HG03439 (cell line): ENCODE results near the gene H3-3A.

Source experiments
- ATAC-seq: cut with Tn5 transposase; IDR thresholded peaks from one replicate; pipeline ENCODE4 v1.9.1; 2021; ENCODE audit warnings: mild to moderate bottlenecking, moderate library complexity; ENCODE audit not compliant: unreplicated experiment

H3-3A gene

GRCh38 chr1:226052061-226052460, 10.5 kb upstream of the H3-3A start:
- no peak for ATAC-seq

- no peak for ATAC-seq
Observed at GRCh38 chr1:226054519-226055327, 7.8 kb upstream of the H3-3A start.

- no peak for ATAC-seq
Observed at GRCh38 chr1:226059709-226060108, 2.8 kb upstream of the H3-3A start.

- ATAC-seq = no peak
Observed at GRCh38 chr1:226060427-226060826, 2.1 kb upstream of the H3-3A start.

GRCh38 chr1:226061068-226061840, 1.3 kb upstream of the H3-3A start:
- no peak for ATAC-seq

- ATAC-seq = peak; percentile 48
Observed at GRCh38 chr1:226061841-226062557, 517 bp upstream of the H3-3A start.

GRCh38 chr1:226063224-226063976, 884 bp downstream of the H3-3A start:
- ATAC-seq = peak; percentile 0

GRCh38 chr1:226063977-226064815, 1.7 kb downstream of the H3-3A start:
- ATAC-seq = no peak

GRCh38 chr1:226064816-226065248, 2.3 kb downstream of the H3-3A start:
- ATAC-seq = no peak

- no peak for ATAC-seq
Observed at GRCh38 chr1:226066415-226067078, 4.0 kb downstream of the H3-3A start.

GRCh38 chr1:226069811-226070489, 7.4 kb downstream of the H3-3A start:
- no peak for ATAC-seq

GRCh38 chr1:226072347-226072746, 9.8 kb downstream of the H3-3A start:
- no peak for ATAC-seq

- no peak for ATAC-seq
Observed at GRCh38 chr1:226073184-226073950, 10.9 kb downstream of the H3-3A start.

- no peak for ATAC-seq
Observed at GRCh38 chr1:226074046-226074445, 11.5 kb downstream of the H3-3A start.

- ATAC-seq = no peak
Observed at GRCh38 chr1:226076378-226076777, 13.9 kb downstream of the H3-3A start.

GRCh38 chr1:226078374-226078773, 15.9 kb downstream of the H3-3A start:
- no peak for ATAC-seq

GRCh38 chr1:226082587-226082917, 20.0 kb downstream of the H3-3A start:
- ATAC-seq = no peak

GRCh38 chr1:226082959-226083301, 20.4 kb downstream of the H3-3A start:
- peak; percentile 28 for ATAC-seq
